ENCODE measurements around the gene NCOR1.
"Not testable (repeated sequence)": the region's sequence is repeated elsewhere in the genome, so short reads cannot be mapped to it uniquely, and the experiment has no call there.

Gene NCOR1

DNA sequence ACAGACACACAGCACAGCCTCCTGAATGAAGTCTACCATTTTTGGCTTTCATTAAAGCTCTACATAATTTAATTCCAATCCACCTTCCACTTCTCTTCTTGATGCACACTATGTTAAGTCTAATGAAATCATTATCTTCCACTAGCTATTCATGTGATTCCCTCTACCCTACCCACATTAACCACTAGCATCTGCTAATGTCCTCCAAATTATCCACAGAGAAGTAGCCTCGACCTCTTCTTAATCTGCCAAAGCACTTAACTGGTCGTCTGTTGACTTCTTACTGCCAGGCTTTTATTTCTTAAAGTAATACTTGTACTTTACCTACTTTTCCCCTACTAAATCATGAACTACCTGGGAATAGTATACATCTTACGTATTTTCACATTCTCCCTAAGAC is 91.8 kb downstream of the NCOR1 start:
- H3K4me3 ChIP-seq (ENCODE audit: low read length): no peak overlapping the region
- no peak for DNase-seq (ENCODE audit: low read depth)
- TF ChIP-seq, protein P1, sequence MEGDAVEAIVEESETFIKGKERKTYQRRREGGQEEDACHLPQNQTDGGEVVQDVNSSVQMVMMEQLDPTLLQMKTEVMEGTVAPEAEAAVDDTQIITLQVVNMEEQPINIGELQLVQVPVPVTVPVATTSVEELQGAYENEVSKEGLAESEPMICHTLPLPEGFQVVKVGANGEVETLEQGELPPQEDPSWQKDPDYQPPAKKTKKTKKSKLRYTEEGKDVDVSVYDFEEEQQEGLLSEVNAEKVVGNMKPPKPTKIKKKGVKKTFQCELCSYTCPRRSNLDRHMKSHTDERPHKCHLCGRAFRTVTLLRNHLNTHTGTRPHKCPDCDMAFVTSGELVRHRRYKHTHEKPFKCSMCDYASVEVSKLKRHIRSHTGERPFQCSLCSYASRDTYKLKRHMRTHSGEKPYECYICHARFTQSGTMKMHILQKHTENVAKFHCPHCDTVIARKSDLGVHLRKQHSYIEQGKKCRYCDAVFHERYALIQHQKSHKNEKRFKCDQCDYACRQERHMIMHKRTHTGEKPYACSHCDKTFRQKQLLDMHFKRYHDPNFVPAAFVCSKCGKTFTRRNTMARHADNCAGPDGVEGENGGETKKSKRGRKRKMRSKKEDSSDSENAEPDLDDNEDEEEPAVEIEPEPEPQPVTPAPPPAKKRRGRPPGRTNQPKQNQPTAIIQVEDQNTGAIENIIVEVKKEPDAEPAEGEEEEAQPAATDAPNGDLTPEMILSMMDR (IDR thresholded peaks at IDR 0.05; ENCODE audit: insufficient read depth, low read depth, low read length, missing control alignments): no peak

DNA sequence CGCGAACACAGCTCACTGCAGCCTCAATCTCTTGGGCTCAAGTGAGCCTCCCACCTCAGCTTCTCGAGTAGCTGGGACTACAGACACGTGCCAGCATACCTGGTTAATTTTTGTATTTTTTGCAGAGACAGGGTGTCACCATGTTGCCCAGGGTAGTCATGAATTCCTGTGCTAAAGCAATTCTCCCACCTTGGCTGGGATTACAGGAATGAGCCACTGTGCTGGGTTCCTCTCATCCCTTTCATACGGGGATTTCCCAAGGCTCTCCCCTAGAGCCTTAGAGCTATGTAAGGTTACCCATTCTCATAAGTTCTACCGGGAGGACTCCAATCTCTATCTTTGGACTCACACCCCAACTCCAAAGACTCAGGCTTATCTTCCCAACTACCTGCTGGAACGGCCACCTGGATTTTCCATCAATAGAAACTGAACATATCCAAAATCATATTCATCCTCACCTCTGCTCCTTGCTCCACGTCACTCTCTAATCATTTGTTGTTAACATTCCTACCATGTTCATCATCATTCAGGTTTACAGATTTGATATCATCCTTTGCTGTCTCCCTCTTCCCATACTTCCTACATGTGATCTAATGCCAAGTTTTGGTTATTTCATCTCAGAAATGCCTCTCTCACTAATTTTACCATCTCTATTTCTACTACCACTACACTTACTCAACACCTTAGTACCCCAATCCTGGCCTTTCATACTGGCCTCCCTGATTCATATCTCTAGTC is 92.5 kb downstream of the NCOR1 start:
- TF ChIP-seq, protein P1 (IDR thresholded peaks at IDR 0.05; ENCODE audit: insufficient read depth, low read depth, low read length, missing control alignments): no peak
- DNase-seq (ENCODE audit: low read depth): peak; percentile 86

DNA sequence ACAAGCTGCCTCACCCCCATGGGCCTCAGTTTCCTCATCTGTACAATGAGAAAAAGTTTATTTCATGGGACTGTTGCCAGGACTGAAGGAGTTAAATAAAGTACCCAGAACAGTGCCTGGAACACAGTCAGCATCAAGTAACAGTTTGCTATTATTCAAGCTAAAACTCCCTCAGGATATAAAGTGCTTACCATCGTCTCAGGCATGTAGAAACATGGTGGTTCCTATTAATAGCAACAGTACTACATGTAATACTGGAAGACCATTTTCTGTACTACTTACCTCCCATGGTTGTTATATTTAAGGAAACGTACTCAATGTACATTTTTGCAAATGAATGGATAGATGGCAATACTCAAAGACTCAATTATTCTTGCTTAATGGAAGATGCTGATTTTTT is 93.4 kb downstream of the NCOR1 start:
- no peak overlapping the region for H3K4me3 ChIP-seq (ENCODE audit: low read length)
- peak; percentile 89 for DNase-seq (ENCODE audit: low read depth)
- TF ChIP-seq, protein P1 (IDR thresholded peaks at IDR 0.05; ENCODE audit: insufficient read depth, low read depth, low read length, missing control alignments): no peak

More for the DNA sequence above, 92.5 kb downstream of the NCOR1 start:
- no peak overlapping the region for H3K4me3 ChIP-seq (ENCODE audit: low read length)

DNA sequence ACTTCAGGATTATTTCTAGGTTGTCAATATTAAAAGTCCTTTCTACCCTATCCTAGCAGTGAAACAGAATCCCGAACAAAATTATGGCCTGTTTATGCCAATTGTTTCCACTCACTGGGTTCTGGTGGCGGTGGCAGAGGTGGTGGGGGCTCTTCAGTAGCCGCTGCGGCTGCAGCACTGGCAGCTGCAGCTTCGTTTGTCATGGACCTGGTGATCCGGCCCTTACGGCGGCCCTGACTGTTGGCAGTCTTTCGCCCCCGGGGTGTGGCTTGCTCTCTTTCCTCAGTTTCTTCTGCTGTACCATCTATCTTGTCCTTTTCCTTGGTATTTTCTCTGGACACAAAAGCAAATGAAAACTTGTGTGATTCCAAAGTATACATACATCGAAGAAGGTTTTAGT is 94.4 kb downstream of the NCOR1 start:
- TF ChIP-seq, protein P1 (IDR thresholded peaks at IDR 0.05; ENCODE audit: insufficient read depth, low read depth, low read length, missing control alignments): no peak
- DNase-seq (ENCODE audit: low read depth): no peak
- no peak overlapping the region for H3K4me3 ChIP-seq (ENCODE audit: low read length)

DNA sequence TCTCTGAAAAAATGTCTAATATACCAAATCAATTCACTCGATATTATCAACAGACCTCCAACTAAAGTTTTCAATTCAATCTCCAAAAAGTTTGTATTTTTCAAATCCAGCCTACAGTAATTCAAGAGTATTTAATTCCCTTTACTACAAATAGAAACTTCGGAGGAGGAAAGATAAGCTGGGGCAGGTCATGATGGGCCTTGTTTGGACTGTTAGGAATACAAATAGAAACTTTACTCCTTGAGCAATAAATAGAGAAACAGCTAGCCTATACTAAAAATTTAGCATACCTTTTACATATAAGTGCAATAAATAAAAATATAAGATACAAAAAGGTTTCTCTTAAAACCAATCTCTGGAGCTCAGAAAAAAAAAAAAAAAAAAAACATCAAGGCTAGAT is 98.2 kb downstream of the NCOR1 start:
- no peak overlapping the region for H3K4me3 ChIP-seq (ENCODE audit: low read length)
- DNase-seq (ENCODE audit: low read depth): no peak
- TF ChIP-seq, protein P1 (IDR thresholded peaks at IDR 0.05; ENCODE audit: insufficient read depth, low read depth, low read length, missing control alignments): no peak

DNA sequence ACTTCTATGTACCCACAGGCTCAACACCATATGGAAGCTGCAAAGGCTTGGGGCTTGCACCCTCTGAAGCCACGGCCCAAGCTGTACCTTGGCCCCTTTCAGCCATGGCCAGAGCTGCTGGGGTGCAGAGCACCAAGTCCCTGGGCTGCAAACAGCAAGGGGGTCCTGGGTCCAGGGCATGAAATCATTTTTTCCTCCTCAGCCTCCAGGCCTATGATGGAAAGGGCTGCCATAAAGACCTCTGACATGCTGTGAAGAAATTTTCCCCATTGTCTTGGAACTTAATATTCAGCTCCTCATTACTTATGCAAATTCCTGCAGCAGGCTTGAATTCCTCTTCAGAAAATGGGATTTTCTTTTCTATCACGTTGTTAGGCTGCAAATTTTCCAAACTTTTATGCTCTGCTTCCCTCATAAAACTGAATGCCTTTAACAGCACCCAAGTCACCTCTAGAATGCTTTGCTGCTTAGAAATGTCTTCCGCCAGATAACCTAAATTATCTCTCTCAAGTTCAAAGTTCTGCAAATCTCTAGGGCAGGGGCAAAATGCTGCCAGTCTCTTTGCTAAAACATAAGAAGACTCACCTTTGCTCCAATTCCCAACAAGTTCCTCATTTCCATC is 100.1 kb downstream of the NCOR1 start:
- not testable (repeated sequence) for DNase-seq (ENCODE audit: low read depth); H3K4me3 ChIP-seq (ENCODE audit: low read length)

DNA sequence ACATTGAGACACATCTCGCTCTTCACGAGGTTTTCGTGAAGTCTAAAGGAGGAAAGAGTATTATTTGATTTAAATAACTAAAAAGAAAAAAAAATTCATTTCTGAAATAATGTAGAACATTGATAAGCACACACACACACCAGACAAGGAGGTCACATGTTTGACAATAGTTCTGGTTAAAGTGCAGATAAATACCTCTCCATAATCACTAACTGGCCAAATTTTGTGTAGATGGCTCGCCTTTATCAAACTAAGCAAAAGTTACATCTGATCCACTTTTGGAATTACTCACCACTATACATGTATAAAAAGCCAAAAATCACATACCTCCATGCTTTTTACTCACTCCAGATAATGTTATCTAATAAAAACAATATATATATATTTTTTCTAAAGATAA is 106.5 kb downstream of the NCOR1 start:
- TF ChIP-seq, protein P1 (IDR thresholded peaks at IDR 0.05; ENCODE audit: insufficient read depth, low read depth, low read length, missing control alignments): no peak
- DNase-seq (ENCODE audit: low read depth): no peak
- H3K4me3 ChIP-seq (ENCODE audit: low read length): no peak overlapping the region
